ENCODE measurements around the gene SERPINA5. TPM values are rescaled to one million over a fixed set of nuclear protein-coding genes. Genes with fewer than 3 reads are reported as not detected.
A peak's percentile ranks its signal among the peaks of the same experiment; 100 is the strongest.

SERPINA5 gene
- total and polyA plus RNA-seq, 2 of the 13 experiments (the other 11 are each of a cell fraction or from before 2014, with no cell fraction given): 449 to 498 TPM

DNA sequence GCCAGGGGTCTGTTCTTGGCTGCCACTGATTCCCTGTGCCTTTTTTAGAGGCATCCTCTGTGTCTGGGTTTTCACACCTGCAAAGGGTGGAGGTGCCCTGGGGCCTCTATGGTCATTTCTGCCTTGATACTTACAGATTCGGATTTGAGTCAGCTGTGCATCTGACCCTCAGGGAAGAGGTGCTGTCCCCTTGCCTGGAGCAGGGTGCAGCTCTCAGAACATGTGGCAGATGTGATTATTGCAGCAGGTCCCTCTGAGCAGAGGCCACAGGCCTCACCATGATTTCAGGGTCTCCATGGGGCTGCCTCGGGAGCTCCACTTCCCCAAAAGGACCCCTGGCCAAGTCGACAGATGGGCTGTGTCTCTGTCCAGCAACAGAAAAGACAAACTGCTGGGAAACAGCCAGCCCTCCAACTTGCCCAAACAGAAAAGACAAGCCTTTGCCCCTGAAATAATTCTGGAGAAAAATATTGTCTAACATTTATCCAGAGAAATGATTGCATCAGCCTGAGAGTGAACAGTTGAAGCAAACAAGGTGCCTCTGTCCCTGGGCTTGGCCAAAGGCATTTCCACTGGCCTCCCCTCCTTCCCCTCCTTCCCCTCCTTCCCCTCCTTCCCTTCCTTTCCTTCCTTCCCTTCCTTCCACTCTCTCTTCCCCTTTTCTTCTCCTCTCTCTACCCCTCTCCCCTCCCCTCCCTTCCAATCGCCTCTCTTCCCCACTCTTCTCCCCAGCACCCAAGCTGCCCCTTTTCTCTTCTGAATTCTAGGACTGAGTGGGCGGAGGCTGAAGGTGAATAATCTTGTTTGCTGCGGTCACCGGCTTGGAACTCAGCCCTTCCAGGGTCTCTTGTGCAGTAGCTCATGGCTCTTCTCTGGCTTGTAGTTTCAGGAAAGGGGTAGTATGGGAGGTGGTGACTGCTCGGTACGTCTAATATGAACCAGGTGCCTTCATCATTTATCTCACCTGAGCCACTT, 31.6 kb downstream of the SERPINA5 start (continued):
- TF ChIP-seq, protein P1, sequence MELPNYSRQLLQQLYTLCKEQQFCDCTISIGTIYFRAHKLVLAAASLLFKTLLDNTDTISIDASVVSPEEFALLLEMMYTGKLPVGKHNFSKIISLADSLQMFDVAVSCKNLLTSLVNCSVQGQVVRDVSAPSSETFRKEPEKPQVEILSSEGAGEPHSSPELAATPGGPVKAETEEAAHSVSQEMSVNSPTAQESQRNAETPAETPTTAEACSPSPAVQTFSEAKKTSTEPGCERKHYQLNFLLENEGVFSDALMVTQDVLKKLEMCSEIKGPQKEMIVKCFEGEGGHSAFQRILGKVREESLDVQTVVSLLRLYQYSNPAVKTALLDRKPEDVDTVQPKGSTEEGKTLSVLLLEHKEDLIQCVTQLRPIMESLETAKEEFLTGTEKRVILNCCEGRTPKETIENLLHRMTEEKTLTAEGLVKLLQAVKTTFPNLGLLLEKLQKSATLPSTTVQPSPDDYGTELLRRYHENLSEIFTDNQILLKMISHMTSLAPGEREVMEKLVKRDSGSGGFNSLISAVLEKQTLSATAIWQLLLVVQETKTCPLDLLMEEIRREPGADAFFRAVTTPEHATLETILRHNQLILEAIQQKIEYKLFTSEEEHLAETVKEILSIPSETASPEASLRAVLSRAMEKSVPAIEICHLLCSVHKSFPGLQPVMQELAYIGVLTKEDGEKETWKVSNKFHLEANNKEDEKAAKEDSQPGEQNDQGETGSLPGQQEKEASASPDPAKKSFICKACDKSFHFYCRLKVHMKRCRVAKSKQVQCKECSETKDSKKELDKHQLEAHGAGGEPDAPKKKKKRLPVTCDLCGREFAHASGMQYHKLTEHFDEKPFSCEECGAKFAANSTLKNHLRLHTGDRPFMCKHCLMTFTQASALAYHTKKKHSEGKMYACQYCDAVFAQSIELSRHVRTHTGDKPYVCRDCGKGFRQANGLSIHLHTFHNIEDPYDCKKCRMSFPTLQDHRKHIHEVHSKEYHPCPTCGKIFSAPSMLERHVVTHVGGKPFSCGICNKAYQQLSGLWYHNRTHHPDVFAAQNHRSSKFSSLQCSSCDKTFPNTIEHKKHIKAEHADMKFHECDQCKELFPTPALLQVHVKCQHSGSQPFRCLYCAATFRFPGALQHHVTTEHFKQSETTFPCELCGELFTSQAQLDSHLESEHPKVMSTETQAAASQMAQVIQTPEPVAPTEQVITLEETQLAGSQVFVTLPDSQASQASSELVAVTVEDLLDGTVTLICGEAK (IDR thresholded peaks at IDR 0.05): no peak
- TF ChIP-seq, protein P1 (CRISPR knock-in tag; IDR thresholded peaks at IDR 0.05): no peak
- TF ChIP-seq MEIS1 (CRISPR knock-in tag; IDR thresholded peaks at IDR 0.05; ENCODE audit: borderline replicate concordance) (no peak), PCBP1 (IDR thresholded peaks at IDR 0.05; ENCODE audit: borderline replicate concordance, low read depth, low read length) (peak; percentile 96), CBFB (CRISPR knock-in tag; IDR thresholded peaks at IDR 0.05) (0 out of 2 replicates have a peak, but pooled peaks have one; percentile 25), PITX1 (CRISPR knock-in tag; IDR thresholded peaks at IDR 0.05) (peak; percentile 12; the same call in 1 of the 2 replicates), SSRP1 (CRISPR knock-in tag; IDR thresholded peaks at IDR 0.05) (peak; percentile 88; the same call in 1 of the 2 replicates), ZNF709 (CRISPR knock-in tag; IDR thresholded peaks at IDR 0.05) (no peak), ZNF569 (CRISPR knock-in tag; IDR thresholded peaks at IDR 0.05; ENCODE audit: borderline replicate concordance) (no peak), PAF1 (CRISPR knock-in tag; IDR thresholded peaks at IDR 0.05) (peak; percentile 72), GZF1 (CRISPR knock-in tag; IDR thresholded peaks at IDR 0.05) (no peak), PTBP1 (IDR thresholded peaks at IDR 0.05; ENCODE audit: low read depth, low read length, poor library complexity, severe bottlenecking) (no peak), ZNF543 (CRISPR knock-in tag; IDR thresholded peaks at IDR 0.05) (0 out of 2 replicates have a peak, but pooled peaks have one; percentile 23)
- TF ChIP-seq, protein P2, sequence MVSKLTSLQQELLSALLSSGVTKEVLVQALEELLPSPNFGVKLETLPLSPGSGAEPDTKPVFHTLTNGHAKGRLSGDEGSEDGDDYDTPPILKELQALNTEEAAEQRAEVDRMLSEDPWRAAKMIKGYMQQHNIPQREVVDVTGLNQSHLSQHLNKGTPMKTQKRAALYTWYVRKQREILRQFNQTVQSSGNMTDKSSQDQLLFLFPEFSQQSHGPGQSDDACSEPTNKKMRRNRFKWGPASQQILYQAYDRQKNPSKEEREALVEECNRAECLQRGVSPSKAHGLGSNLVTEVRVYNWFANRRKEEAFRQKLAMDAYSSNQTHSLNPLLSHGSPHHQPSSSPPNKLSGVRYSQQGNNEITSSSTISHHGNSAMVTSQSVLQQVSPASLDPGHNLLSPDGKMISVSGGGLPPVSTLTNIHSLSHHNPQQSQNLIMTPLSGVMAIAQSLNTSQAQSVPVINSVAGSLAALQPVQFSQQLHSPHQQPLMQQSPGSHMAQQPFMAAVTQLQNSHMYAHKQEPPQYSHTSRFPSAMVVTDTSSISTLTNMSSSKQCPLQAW (CRISPR knock-in tag; IDR thresholded peaks at IDR 0.05): 0 out of 2 replicates have a peak, but pooled peaks have one; percentile 2
- TF ChIP-seq, protein P3, sequence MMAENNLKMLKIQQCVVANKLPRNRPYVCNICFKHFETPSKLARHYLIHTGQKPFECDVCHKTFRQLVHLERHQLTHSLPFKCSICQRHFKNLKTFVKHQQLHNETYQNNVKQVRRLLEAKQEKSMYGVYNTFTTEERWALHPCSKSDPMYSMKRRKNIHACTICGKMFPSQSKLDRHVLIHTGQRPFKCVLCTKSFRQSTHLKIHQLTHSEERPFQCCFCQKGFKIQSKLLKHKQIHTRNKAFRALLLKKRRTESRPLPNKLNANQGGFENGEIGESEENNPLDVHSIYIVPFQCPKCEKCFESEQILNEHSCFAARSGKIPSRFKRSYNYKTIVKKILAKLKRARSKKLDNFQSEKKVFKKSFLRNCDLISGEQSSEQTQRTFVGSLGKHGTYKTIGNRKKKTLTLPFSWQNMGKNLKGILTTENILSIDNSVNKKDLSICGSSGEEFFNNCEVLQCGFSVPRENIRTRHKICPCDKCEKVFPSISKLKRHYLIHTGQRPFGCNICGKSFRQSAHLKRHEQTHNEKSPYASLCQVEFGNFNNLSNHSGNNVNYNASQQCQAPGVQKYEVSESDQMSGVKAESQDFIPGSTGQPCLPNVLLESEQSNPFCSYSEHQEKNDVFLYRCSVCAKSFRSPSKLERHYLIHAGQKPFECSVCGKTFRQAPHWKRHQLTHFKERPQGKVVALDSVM (CRISPR knock-in tag; IDR thresholded peaks at IDR 0.05): 0 out of 2 replicates have a peak, but pooled peaks have one; percentile 32
